HEK293 (cell line): ENCODE data around the gene KIRREL1.

Experiments used
- PBX3 ChIP-seq: sonication (generic); formaldehyde crosslinking; IDR thresholded peaks from 2 replicates; pipeline ENCODE4 v1.8.1; 2022; ENCODE audit warnings: mild to moderate bottlenecking, moderate library complexity, missing genetic modification reagents
- PRDM2 ChIP-seq: fragments of 450-650 bp; formaldehyde crosslinking; IDR thresholded peaks from 2 replicates; pipeline ENCODE4 v1.5.1; 2016; ENCODE audit warnings: missing biosample characterization, missing genetic modification characterization, borderline replicate concordance
- ZBTB1 ChIP-seq: fragments of 450-650 bp; formaldehyde crosslinking; IDR thresholded peaks from 2 replicates; pipeline ENCODE4 v1.5.1; 2016; ENCODE audit warnings: missing biosample characterization, missing genetic modification characterization
- ZFP37 ChIP-seq: fragments of 450-650 bp; formaldehyde crosslinking; IDR thresholded peaks from 2 replicates; pipeline ENCODE4 v1.5.1; 2016; ENCODE audit warnings: missing biosample characterization, missing genetic modification characterization
- ZNF155 ChIP-seq: fragments of 450-650 bp; formaldehyde crosslinking; IDR thresholded peaks from 2 replicates; pipeline ENCODE4 v1.5.1; 2016; ENCODE audit warnings: missing biosample characterization, missing genetic modification characterization
- ZNF623 ChIP-seq: fragments of 450-650 bp; formaldehyde crosslinking; IDR thresholded peaks from 2 replicates; pipeline ENCODE4 v1.5.1; 2016; ENCODE audit warnings: missing biosample characterization, missing genetic modification characterization
- ZNF701 ChIP-seq: fragments of 450-650 bp; formaldehyde crosslinking; IDR thresholded peaks from 2 replicates; pipeline ENCODE4 v1.5.1; 2016; ENCODE audit warnings: missing biosample characterization, missing genetic modification characterization
- TF ChIP-seq, protein P1 (sequence below): fragments of 450-650 bp; formaldehyde crosslinking; IDR thresholded peaks from 2 replicates; pipeline ENCODE4 v1.5.1; 2016; ENCODE audit warnings: missing biosample characterization, missing genetic modification characterization

DNA sequence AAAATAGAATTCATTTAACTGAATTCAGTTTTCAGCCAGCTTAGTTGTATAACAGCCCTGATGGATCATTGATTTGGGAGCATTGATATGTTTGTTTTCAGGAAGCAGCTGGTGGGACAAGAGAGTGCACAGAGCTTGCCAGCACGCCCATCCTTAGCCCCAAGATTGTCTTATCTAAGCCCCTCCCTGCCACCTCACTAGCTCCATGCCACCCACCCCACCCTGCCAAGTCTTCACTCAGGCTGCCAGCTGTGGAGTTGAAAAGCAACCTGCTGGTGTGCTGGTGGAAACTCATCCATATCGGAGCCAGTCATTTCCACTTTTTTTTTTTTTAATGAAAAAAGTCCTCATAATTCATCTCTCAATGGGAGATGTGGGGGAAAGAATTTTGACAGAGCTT lies 11.8 kb downstream of the KIRREL1 start:
- no peak for TF ChIP-seq ZNF155 (tag by site-specific recombination)
- TF ChIP-seq ZBTB1 (tag by site-specific recombination) = no peak
- no peak for TF ChIP-seq PRDM2 (tag by site-specific recombination)
- TF ChIP-seq ZNF623 (tag by site-specific recombination) = no peak
- TF ChIP-seq, protein P1, sequence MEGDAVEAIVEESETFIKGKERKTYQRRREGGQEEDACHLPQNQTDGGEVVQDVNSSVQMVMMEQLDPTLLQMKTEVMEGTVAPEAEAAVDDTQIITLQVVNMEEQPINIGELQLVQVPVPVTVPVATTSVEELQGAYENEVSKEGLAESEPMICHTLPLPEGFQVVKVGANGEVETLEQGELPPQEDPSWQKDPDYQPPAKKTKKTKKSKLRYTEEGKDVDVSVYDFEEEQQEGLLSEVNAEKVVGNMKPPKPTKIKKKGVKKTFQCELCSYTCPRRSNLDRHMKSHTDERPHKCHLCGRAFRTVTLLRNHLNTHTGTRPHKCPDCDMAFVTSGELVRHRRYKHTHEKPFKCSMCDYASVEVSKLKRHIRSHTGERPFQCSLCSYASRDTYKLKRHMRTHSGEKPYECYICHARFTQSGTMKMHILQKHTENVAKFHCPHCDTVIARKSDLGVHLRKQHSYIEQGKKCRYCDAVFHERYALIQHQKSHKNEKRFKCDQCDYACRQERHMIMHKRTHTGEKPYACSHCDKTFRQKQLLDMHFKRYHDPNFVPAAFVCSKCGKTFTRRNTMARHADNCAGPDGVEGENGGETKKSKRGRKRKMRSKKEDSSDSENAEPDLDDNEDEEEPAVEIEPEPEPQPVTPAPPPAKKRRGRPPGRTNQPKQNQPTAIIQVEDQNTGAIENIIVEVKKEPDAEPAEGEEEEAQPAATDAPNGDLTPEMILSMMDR (tag by site-specific recombination) = no peak
- TF ChIP-seq ZFP37 = no peak
- TF ChIP-seq PBX3 (CRISPR knock-in tag) = no peak
- no peak for TF ChIP-seq ZNF701
